Neural cell (in vitro differentiated cells): Measurements from ENCODE around the gene TMEM250.

Source experiments
- EP300 ChIP-seq: fragments of 450-650 bp; conservative IDR thresholded peaks from 2 replicates; pipeline ENCODE4 v1.6.1; 2014; ENCODE audit warnings: antibody characterized with exemption, mild to moderate bottlenecking, moderate library complexity; ENCODE audit not compliant: poor library complexity, severe bottlenecking
- EZH2 ChIP-seq: fragments of 200-600, 300-800 bp; shearing (Covaris generic), sonication (generic); IDR thresholded peaks from 2 replicates; pipeline ENCODE4 v1.6.1; 2014; ENCODE audit warnings: antibody characterized with exemption, low read length, borderline replicate concordance, mild to moderate bottlenecking; ENCODE audit not compliant: insufficient read depth, poor library complexity, severe bottlenecking
- MXI1 ChIP-seq: fragments of 450-650 bp; conservative IDR thresholded peaks from 2 replicates; pipeline ENCODE4 v1.6.1; 2014; ENCODE audit warnings: antibody characterized with exemption, mild to moderate bottlenecking; ENCODE audit not compliant: poor library complexity, severe bottlenecking
- POLR2AphosphoS5 ChIP-seq: IDR thresholded peaks from 2 replicates; pipeline ENCODE4 v1.6.1; 2012
- RAD21 ChIP-seq: fragments of 450-650 bp; conservative IDR thresholded peaks from 2 replicates; pipeline ENCODE4 v1.6.1; 2014; ENCODE audit warnings: antibody characterized with exemption, mild to moderate bottlenecking, moderate library complexity
- SMC3 ChIP-seq: fragments of 450-650 bp; conservative IDR thresholded peaks from 2 replicates; pipeline ENCODE4 v1.6.1; 2014; ENCODE audit warnings: antibody characterized with exemption, mild to moderate bottlenecking, moderate library complexity; ENCODE audit not compliant: poor library complexity
- TF ChIP-seq, protein P1 (sequence below): fragments of 450-650 bp; IDR thresholded peaks from 2 replicates; pipeline ENCODE4 v1.5.1; 2014; ENCODE audit warnings: antibody characterized with exemption, mild to moderate bottlenecking, moderate library complexity; ENCODE audit not compliant: poor library complexity, severe bottlenecking

- TF ChIP-seq, protein P1, sequence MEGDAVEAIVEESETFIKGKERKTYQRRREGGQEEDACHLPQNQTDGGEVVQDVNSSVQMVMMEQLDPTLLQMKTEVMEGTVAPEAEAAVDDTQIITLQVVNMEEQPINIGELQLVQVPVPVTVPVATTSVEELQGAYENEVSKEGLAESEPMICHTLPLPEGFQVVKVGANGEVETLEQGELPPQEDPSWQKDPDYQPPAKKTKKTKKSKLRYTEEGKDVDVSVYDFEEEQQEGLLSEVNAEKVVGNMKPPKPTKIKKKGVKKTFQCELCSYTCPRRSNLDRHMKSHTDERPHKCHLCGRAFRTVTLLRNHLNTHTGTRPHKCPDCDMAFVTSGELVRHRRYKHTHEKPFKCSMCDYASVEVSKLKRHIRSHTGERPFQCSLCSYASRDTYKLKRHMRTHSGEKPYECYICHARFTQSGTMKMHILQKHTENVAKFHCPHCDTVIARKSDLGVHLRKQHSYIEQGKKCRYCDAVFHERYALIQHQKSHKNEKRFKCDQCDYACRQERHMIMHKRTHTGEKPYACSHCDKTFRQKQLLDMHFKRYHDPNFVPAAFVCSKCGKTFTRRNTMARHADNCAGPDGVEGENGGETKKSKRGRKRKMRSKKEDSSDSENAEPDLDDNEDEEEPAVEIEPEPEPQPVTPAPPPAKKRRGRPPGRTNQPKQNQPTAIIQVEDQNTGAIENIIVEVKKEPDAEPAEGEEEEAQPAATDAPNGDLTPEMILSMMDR: no peak
- TF ChIP-seq SMC3: no peak
- TF ChIP-seq POLR2AphosphoS5: no peak
- no peak for TF ChIP-seq RAD21
- TF ChIP-seq EZH2: no peak
- TF ChIP-seq MXI1: no peak
- no peak for TF ChIP-seq EP300
These were observed 1.3 kb downstream of the TMEM250 start for GRCh38 chr9:136117291-136117915.
